Activated CD4-positive, alpha-beta T cell treated with anti-CD3 and anti-CD28 coated beads, Interleukin-2, amount 10 ng/mL, durations not matched to agents 24 days and 14 days (primary cell): ENCODE data around the gene E4F1. TPM values are rescaled to one million over a fixed set of nuclear protein-coding genes. Genes with fewer than 3 reads are reported as not detected.

Experiments
- DNase-seq: peaks from one replicate; pipeline ENCODE4 v3.0.0; 2022
- H3K27ac Mint-ChIP-seq: one replicate; pipeline ENCODE4 v1.8.0; 2022; ENCODE audit warnings: mild to moderate bottlenecking, mixed read lengths
- H3K27me3 Mint-ChIP-seq: one replicate; pipeline ENCODE4 v1.8.0; 2022; ENCODE audit warnings: mixed read lengths
- H3K36me3 Mint-ChIP-seq: one replicate; pipeline ENCODE4 v1.8.0; 2022; ENCODE audit warnings: low read depth, mild to moderate bottlenecking, mixed read lengths
- H3K4me1 Mint-ChIP-seq: one replicate; pipeline ENCODE4 v1.8.0; 2021; ENCODE audit warnings: mixed read lengths
- H3K4me3 Mint-ChIP-seq: one replicate; pipeline ENCODE4 v1.8.0; 2022; ENCODE audit warnings: mild to moderate bottlenecking, moderate library complexity, mixed read lengths
- H3K9me3 Mint-ChIP-seq: one replicate; pipeline ENCODE4 v1.8.0; 2021; ENCODE audit warnings: mixed read lengths
- intact Hi-C: fragments of 100-400 bp; cut with micrococcal nuclease; formaldehyde crosslinking; loops from one replicate; pipeline ENCODE4 v1.15.1; 2023
- total RNA-seq: library from RNA; stranded (reverse); gene quantifications from 2 replicates; pipeline ENCODE4 v1.2.3, GENCODE V29; 2022

Gene E4F1
- total RNA-seq, 1 donor from 2014 or later: 33.4 TPM

DNA sequence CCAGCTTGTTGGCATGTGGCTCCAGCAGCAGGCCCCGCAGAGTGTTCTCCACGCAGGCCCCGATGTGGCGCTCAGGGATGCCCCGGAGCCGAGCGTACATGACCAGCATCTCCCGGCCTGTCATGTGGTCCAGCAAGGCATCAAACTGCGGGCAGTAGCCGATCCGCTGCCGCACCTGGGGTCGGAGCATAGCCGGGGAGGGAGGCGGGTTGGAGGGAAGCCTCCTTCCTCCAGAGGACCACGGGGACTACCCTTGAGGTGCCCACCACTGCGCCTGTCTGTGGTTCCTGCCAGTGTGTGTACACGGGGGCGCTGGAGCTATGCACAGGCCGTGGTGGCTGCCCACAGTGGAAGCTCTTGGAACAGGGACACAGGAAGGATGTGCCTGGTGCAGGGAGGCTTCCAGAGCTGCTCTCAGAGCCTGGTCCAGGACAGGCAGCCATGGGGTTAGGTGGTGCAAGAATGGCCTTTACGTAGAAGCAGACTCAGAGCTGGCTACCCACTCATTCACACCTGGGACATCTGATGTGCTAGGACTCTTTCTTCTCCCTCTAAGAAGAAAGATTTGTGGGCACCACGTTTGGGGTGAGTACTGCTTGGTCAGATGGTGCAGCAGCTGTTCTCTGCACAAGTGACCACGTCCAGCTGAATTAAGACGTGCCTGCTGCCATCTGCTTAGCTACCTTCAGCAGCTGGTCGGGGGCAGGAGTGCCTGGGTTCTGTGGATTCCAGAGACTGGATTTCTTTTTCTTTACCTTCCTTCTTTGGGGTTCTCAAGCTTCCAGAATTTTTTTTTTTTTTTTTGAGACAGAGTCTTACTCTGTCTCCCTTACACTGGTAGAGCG lies 55.8 kb downstream of the E4F1 start:
- H3K4me1 Mint-ChIP-seq: no peaks in the 10 kb centered on the region
- DNase-seq: no peak
- H3K27ac Mint-ChIP-seq: no peak overlapping the region
- intact Hi-C loops: no loop called here
- H3K9me3 Mint-ChIP-seq: no peaks in the 10 kb centered on the region
- H3K27me3 Mint-ChIP-seq: no peaks in the 10 kb centered on the region
- H3K4me3 Mint-ChIP-seq: no peak overlapping the region
- no peaks in the 10 kb centered on the region for H3K36me3 Mint-ChIP-seq

DNA sequence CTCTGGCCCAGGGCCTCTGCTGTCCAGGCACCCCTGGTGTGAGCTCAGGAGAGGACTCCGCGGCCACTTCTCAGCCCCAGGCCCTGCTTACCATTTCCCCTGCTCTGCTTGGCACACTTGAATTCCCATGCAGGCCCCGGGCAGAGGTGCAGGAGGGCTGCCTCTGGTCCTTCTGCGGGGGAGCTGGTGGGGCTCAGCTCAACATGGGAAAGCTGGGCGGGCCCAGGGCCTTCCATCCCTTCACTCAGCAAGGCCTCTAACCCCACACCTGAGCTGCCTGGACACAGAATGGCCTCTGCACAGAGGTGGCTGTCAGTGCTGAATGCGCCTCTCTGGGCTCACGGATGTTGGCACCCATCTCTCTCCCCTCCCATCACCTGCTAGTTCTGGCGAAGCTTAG lies 57.1 kb downstream of the E4F1 start:
- Mint-ChIP-seq H3K4me3 (no peak overlapping the region), H3K27me3 (no peaks in the 10 kb centered on the region), H3K9me3 (no peaks in the 10 kb centered on the region), H3K4me1 (no peaks in the 10 kb centered on the region), H3K36me3 (no peaks in the 10 kb centered on the region), H3K27ac (no peak overlapping the region)
- intact Hi-C loops: no loop called here
- no peak for DNase-seq

- H3K27ac Mint-ChIP-seq: no peak overlapping the region
- intact Hi-C loops: no loop called here
- H3K4me3 Mint-ChIP-seq: no peak overlapping the region
These were observed 57.7 kb downstream of the E4F1 start for GRCh38 chr16:2280981-2281542.

DNA sequence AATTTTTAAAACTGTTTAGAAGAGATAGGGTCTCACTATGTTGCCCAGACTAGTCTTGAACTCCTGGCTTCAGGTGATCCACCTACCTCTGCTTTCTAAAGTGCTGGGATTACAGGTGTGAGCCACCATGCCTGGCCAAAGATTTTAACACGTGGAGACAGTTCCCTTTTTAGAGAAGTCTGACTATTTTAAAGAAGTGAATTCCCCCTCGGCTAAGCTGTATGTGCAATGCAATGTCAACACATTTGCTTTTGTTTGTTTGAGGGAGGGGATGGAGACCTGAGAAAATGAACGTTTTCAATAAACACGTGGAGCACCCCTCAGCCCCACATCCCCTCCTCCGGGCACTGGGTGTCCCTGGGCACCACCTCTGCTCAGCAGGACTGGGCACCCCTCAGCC lies 58.9 kb downstream of the E4F1 start:
- no peaks in the 10 kb centered on the region for H3K9me3 Mint-ChIP-seq
- no peaks in the 10 kb centered on the region for H3K27me3 Mint-ChIP-seq
- H3K36me3 Mint-ChIP-seq: no peaks in the 10 kb centered on the region
- DNase-seq: no peak
- no peak overlapping the region for H3K27ac Mint-ChIP-seq
- H3K4me1 Mint-ChIP-seq: no peaks in the 10 kb centered on the region
- intact Hi-C loops: no loop called here
- H3K4me3 Mint-ChIP-seq: no peak overlapping the region

More at GRCh38 chr16:2280981-2281542, 57.7 kb downstream of the E4F1 start:
- Mint-ChIP-seq H3K27me3 (no peaks in the 10 kb centered on the region), H3K4me1 (no peaks in the 10 kb centered on the region), H3K36me3 (no peaks in the 10 kb centered on the region), H3K9me3 (no peaks in the 10 kb centered on the region)
- no peak for DNase-seq

DNA sequence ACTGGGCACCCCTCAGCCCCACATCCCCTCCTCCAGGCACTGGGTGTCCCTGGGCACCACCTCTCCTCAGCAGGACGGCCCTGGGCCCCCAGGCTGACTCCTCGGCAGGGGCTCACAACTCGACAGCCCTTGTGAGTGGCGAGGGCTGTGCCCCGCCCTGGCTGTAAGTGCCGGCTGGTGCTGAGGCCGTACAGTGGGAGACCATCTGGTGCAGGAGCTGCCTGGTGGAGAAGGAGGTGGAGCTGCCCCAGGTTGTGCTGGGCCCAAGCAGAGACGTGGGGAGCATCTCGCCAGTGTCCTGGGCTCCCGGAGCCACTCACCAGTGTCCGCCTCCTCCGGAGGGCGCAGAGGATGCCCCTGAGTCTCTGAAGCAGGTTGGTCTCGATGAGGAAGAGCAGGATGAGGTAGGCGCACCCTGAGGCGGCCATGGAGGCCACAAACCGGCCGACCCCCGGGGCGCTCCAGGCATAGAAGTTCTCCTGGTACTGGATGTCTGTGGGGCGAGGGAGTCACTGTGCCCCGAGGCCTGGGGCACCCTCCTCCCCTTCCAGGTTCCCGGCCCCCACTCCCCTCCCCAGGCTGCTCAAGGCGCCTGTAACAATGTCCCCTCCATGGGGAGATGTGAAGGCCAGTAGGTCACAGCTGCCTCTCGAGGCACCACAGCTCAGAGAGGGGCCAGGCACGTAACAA lies 59.6 kb downstream of the E4F1 start:
- no peak overlapping the region for H3K27ac Mint-ChIP-seq
- intact Hi-C loops: no loop called here
- no peaks in the 10 kb centered on the region for H3K4me1 Mint-ChIP-seq
- no peaks in the 10 kb centered on the region for H3K27me3 Mint-ChIP-seq
- H3K9me3 Mint-ChIP-seq: no peaks in the 10 kb centered on the region
- H3K36me3 Mint-ChIP-seq: no peaks in the 10 kb centered on the region
- H3K4me3 Mint-ChIP-seq: no peak overlapping the region
- DNase-seq: no peak

DNA sequence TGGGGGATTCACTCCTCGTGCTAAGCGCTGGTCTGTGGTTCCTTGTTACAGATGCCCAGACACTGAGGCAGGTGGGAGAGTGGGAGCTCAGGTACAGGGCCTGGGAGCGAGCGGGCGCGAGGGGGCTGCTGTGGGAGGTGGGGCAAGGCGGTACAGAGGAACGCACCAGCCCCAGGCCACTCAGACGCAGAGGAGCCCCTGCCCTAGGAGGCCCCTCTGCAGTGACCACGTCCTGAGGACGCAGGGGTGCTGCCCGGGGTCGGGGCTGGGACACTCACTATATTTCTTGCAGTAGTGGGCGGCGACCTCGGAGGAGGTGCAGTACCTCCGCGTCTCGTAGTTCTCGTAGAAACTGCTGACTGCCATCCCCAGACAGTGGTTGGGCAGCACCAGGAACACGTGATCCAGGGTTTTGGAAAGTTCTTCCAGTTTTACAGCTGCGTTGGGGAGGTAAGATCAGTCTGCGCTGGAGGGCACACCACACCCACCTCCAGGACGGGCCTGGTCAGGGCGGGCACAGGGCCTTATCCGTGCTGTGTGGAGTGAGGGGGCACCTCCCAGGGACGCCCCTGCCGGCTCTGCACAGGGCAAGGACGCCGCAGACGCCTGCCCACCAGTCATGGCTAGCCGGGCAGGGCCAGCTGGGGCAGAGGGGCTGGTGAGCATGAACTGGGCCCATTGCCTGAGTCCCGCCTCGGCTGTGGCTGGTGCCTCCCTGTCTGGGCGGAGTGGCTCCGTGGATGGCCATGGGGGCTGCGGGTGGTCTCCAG lies 60.8 kb downstream of the E4F1 start:
- intact Hi-C loops: no loop called here
- Mint-ChIP-seq H3K9me3 (no peaks in the 10 kb centered on the region), H3K4me1 (no peaks in the 10 kb centered on the region), H3K4me3 (no peak overlapping the region), H3K27me3 (no peaks in the 10 kb centered on the region), H3K27ac (no peak overlapping the region), H3K36me3 (no peaks in the 10 kb centered on the region)
- no peak for DNase-seq

- no peak overlapping the region for H3K27ac Mint-ChIP-seq
- no peaks in the 10 kb centered on the region for H3K36me3 Mint-ChIP-seq
- no peaks in the 10 kb centered on the region for H3K4me1 Mint-ChIP-seq
- intact Hi-C loops: no loop called here
- no peak for DNase-seq
- no peak overlapping the region for H3K4me3 Mint-ChIP-seq
- no peaks in the 10 kb centered on the region for H3K9me3 Mint-ChIP-seq
- no peaks in the 10 kb centered on the region for H3K27me3 Mint-ChIP-seq
These were observed 61.6 kb downstream of the E4F1 start for GRCh38 chr16:2284797-2285576.

Other genes with a start within 250 kb of the E4F1 start
- 0.56 TPM in 1 of 2 replicates, not detected in the other for gene NOXO1, start 242.1 kb upstream of the E4F1 start, total RNA-seq
- 41.6 and 42.8 TPM in 2 replicates for gene GFER, start 239.4 kb upstream of the E4F1 start, total RNA-seq
- 18.1 and 20.2 TPM in 2 replicates for gene SYNGR3, start 233.6 kb upstream of the E4F1 start, total RNA-seq
- gene ZNF598, start 213.8 kb upstream of the E4F1 start, total RNA-seq: 93.9 and 99.0 TPM in 2 replicates
- gene NPW, start 203.8 kb upstream of the E4F1 start, total RNA-seq: 6.9 and 7.0 TPM in 2 replicates
- 1.3 and 1.8 TPM in 2 replicates for gene NHERF2, start 196.7 kb upstream of the E4F1 start, total RNA-seq
- gene NTHL1, start 175.8 kb upstream of the E4F1 start, total RNA-seq: 50.3 and 57.7 TPM in 2 replicates
- gene TSC2, start 175.6 kb upstream of the E4F1 start, total RNA-seq: 98.8 and 99.8 TPM in 2 replicates
- 91.4 and 93.3 TPM in 2 replicates for gene PKD1, start 87.7 kb upstream of the E4F1 start, total RNA-seq
- gene RAB26, start 75.0 kb upstream of the E4F1 start, total RNA-seq: 0.83 and 1.0 TPM in 2 replicates
- gene TRAF7, start 67.8 kb upstream of the E4F1 start, total RNA-seq: 68.7 and 80.3 TPM in 2 replicates
- gene CASKIN1, start 27.0 kb upstream of the E4F1 start, total RNA-seq: 2.2 and 2.3 TPM in 2 replicates
- 65.2 and 70.3 TPM in 2 replicates for gene MLST8, start 18.1 kb upstream of the E4F1 start, total RNA-seq
- gene BRICD5, start 12.7 kb upstream of the E4F1 start, total RNA-seq: 22.2 and 23.1 TPM in 2 replicates
- 38.7 and 38.9 TPM in 2 replicates for gene PGP, start 8.8 kb upstream of the E4F1 start, total RNA-seq
- 1.7 and 2.1 TPM in 2 replicates for gene DNASE1L2, start 12.9 kb downstream of the E4F1 start, total RNA-seq
- 34.1 and 38.7 TPM in 2 replicates for gene ECI1, start 28.0 kb downstream of the E4F1 start, total RNA-seq
- gene RNPS1, start 44.5 kb downstream of the E4F1 start, total RNA-seq: 399 and 416 TPM in 2 replicates
- gene ABCA3, start 117.1 kb downstream of the E4F1 start, total RNA-seq: 8.3 and 9.2 TPM in 2 replicates
- 44.7 and 45.7 TPM in 2 replicates for gene CCNF, start 205.9 kb downstream of the E4F1 start, total RNA-seq
- gene TEDC2, start 236.5 kb downstream of the E4F1 start, total RNA-seq: 40.7 and 41.7 TPM in 2 replicates
- not detected in 2 replicates for gene NTN3, start 247.7 kb downstream of the E4F1 start, total RNA-seq